ENCODE measurements around the gene PLGRKT. TPM values are rescaled to one million over a fixed set of nuclear protein-coding genes. Genes with fewer than 3 reads are reported as not detected.
"Not testable (repeated sequence)": the region's sequence is repeated elsewhere in the genome, so short reads cannot be mapped to it uniquely, and the experiment has no call there.

PLGRKT gene
- total RNA-seq, 2 donors from 2014 or later, result 55.9 to 56.2 TPM

DNA sequence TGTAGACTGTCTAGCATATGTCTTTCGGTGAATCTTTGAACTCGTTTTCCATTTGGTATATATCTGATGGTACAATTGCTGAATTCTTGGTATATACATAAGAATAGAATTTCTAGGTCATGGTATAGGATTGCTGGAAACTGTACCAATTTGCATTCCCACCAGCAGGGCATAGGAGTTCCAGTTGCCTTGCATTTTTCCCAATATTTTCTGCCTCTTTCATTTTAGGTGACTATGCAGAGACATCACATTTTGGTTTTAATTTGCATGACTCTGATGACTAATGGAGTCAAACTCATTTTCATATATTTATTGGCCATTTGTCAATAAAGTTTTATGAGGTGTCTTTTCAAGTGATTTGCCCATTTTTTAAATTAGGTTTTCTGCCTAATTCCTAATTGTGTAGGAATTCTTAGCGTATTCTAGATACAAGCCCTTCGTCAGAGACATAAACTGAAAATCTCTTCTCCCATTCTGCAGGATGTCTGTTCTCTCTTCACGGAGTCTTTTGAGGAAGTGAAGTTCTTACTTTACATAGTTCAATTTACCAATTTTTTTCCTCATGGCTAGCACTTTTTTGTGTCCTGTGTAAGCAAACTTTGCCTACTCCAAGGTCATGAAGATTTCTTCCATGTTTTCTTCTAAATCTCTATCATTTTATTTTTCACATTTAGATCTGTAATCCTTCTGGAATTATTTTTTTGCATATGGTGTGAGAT, 43.8 kb upstream of the PLGRKT start:
- intact Hi-C loops (cut with DNase I), result no loop called here
- H3K9me3 ChIP-seq, result no peaks in the 10 kb centered on the region
- no peaks in the 10 kb centered on the region for H3K27me3 ChIP-seq
- no peak overlapping the region for H3K27ac ChIP-seq
- TF ChIP-seq, protein P1, sequence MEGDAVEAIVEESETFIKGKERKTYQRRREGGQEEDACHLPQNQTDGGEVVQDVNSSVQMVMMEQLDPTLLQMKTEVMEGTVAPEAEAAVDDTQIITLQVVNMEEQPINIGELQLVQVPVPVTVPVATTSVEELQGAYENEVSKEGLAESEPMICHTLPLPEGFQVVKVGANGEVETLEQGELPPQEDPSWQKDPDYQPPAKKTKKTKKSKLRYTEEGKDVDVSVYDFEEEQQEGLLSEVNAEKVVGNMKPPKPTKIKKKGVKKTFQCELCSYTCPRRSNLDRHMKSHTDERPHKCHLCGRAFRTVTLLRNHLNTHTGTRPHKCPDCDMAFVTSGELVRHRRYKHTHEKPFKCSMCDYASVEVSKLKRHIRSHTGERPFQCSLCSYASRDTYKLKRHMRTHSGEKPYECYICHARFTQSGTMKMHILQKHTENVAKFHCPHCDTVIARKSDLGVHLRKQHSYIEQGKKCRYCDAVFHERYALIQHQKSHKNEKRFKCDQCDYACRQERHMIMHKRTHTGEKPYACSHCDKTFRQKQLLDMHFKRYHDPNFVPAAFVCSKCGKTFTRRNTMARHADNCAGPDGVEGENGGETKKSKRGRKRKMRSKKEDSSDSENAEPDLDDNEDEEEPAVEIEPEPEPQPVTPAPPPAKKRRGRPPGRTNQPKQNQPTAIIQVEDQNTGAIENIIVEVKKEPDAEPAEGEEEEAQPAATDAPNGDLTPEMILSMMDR (IDR thresholded peaks at IDR 0.05), result no peak
- no peak overlapping the region for H3K4me3 ChIP-seq
- no peaks in the 10 kb centered on the region for H3K36me3 ChIP-seq
- H3K9ac ChIP-seq (ENCODE audit: low read depth in 2 of 2, low read length in 2 of 2), result no peak overlapping the region
- DNase-seq, result no peak
- H3K4me1 ChIP-seq, result no peaks in the 10 kb centered on the region

DNA sequence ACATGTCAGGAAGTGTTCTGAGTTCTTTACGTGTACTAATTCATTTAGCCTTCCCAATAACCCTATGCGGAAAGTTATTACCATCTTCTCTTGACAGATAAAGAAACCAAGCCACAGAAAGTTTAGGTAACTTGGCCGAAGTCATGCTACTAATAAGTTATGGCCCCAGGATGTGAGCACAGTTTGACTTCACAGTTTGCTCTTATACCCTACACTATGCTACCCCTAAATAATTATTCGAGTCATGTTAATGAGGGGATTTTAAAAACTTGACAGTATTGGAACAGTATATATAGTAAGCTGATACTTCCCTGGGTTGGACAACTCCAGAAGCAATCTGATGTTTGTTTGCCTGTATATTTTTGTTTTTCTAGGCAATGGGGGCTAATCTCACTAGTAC, 43.2 kb upstream of the PLGRKT start:
- intact Hi-C loops (cut with DNase I), result no loop called here
- no peaks in the 10 kb centered on the region for H3K36me3 ChIP-seq
- no peaks in the 10 kb centered on the region for H3K9me3 ChIP-seq
- TF ChIP-seq, protein P1 (IDR thresholded peaks at IDR 0.05), result no peak
- no peak overlapping the region for H3K4me3 ChIP-seq
- no peak overlapping the region for H3K27ac ChIP-seq
- no peak for DNase-seq
- no peaks in the 10 kb centered on the region for H3K4me1 ChIP-seq
- H3K9ac ChIP-seq (ENCODE audit: low read depth in 2 of 2, low read length in 2 of 2), result no peak overlapping the region
- H3K27me3 ChIP-seq, result no peaks in the 10 kb centered on the region

DNA sequence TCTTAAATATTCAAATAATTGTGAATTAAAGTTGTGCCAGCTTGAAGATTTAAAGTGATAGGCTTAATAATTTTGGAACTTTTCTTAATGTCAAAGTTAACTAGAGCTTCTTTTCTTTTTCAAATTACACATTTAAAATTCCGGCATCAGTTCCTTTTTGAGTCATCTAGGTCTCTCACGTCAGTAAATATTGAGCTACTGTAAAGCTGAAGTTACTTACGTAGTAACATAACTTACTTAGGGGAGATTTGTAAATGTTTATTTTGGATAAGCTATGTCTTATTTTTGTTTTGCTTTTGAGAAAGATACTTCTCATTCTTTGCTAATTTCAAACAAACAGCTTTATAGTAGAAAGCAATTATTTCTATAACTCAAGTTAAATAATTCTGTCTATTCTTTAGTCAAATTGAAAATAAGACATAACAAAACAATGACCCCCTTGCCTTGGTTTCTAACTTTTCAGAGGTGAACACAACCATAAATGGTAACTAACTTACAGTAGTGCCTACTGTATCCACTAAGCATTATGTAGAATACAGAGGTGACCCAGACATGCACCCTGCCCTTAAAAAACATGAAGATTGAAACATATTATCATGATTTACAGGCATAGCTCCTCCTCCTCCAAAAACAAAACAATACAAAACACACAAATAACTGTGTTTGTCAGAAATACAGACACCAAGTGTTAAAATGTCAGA, 42.4 kb upstream of the PLGRKT start:
- intact Hi-C loops (cut with DNase I), result no loop called here
- H3K9me3 ChIP-seq, result no peaks in the 10 kb centered on the region
- TF ChIP-seq, protein P1 (IDR thresholded peaks at IDR 0.05), result no peak
- H3K4me1 ChIP-seq, result no peaks in the 10 kb centered on the region
- no peak overlapping the region for H3K9ac ChIP-seq (ENCODE audit: low read depth in 2 of 2, low read length in 2 of 2)
- H3K27ac ChIP-seq, result no peak overlapping the region
- no peaks in the 10 kb centered on the region for H3K27me3 ChIP-seq
- no peak for DNase-seq
- no peaks in the 10 kb centered on the region for H3K36me3 ChIP-seq
- no peak overlapping the region for H3K4me3 ChIP-seq

DNA sequence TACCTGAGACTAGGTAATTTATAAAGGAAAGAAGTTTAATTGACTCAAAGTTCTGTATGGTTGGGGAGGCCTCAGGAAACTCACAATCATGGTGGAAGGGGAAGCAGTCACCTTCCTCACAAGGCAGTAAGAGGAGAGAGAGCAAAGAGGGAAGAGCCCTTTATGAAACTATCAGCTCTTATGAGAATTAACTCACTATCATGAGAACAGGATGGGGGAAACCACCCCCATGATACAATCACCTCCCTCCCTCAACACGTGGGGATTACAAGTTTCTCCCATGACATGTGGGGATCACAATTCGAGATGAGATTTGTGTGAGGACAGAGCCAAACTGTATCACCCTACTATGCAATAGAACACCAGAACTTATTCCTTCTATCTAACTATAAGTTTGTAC, 40.5 kb upstream of the PLGRKT start:
- TF ChIP-seq, protein P1 (IDR thresholded peaks at IDR 0.05), result no peak

DNA sequence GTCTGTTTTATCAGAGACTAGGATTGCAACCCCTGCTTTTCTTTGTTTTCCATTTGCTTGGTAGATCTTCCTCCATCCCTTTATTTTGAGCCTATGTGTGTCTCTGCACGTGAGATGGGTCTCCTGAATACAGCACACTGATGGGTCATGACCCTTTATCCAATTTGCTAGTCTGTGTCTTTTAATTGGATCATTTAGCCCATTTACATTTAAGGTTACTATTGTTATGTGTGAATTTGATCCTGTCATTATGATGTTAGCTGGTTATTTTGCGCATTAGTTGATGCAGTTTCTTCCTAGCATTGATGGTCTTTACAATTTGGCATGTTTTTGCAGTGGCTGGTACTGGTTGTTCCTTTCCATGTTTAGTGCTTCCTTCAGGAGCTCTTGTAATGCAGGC, 37.9 kb upstream of the PLGRKT start:
- H3K4me3 ChIP-seq; H3K9ac ChIP-seq (ENCODE audit: low read depth in 2 of 2, low read length in 2 of 2); H3K36me3 ChIP-seq; H3K4me1 ChIP-seq; H3K9me3 ChIP-seq; H3K27ac ChIP-seq; intact Hi-C loops (cut with DNase I); H3K27me3 ChIP-seq; DNase-seq: not testable (repeated sequence)

More for the DNA sequence above, 40.5 kb upstream of the PLGRKT start:
- H3K36me3 ChIP-seq, result no peaks in the 10 kb centered on the region
- H3K4me1 ChIP-seq, result no peaks in the 10 kb centered on the region
- H3K4me3 ChIP-seq, result no peak overlapping the region
- DNase-seq, result no peak
- no peak overlapping the region for H3K27ac ChIP-seq
- intact Hi-C loops (cut with DNase I), result no loop called here
- H3K9ac ChIP-seq (ENCODE audit: low read depth in 2 of 2, low read length in 2 of 2), result no peak overlapping the region
- no peaks in the 10 kb centered on the region for H3K9me3 ChIP-seq
- no peaks in the 10 kb centered on the region for H3K27me3 ChIP-seq

DNA sequence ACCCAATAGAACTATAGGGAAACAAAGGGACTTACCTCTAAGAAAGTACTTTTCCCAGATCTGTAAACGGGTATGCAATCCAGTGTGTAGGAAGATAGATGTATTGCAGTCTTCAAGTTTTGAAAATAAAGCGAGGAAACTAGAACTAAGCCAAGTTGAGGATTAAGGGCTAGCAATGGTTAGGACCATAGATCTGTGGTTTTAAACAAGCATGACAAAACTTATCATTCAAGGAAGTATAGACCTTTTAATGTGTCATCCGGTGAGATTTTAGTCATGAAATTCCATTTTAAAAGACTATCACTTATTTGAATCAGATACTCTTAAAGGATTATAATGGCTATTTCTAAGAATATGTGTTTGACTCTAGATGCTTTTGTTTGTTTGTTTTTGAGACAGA, 33.1 kb upstream of the PLGRKT start:
- intact Hi-C loops (cut with DNase I), result no loop called here
- no peak overlapping the region for H3K9ac ChIP-seq (ENCODE audit: low read depth in 2 of 2, low read length in 2 of 2)
- no peak overlapping the region for H3K4me3 ChIP-seq
- no peak overlapping the region for H3K27ac ChIP-seq
- H3K36me3 ChIP-seq, result no peaks in the 10 kb centered on the region
- H3K9me3 ChIP-seq, result no peaks in the 10 kb centered on the region
- TF ChIP-seq, protein P1 (IDR thresholded peaks at IDR 0.05), result no peak
- H3K4me1 ChIP-seq, result no peaks in the 10 kb centered on the region
- H3K27me3 ChIP-seq, result no peaks in the 10 kb centered on the region
- no peak for DNase-seq

All from colonic mucosa (tissue), 4 donors.